ENCODE data around the gene QSOX1. TPM values are rescaled to one million over a fixed set of nuclear protein-coding genes. Genes with fewer than 3 reads are reported as not detected.

The QSOX1 gene
- total RNA-seq, 1 donor from 2014 or later: 202 TPM

- DNase-seq (ENCODE audit: low read depth): no peak
- no peaks in the 10 kb centered on the region for H3K36me3 ChIP-seq (ENCODE audit: control insufficient read depth, insufficient read depth, low read length)
- no peak overlapping the region for H3K4me3 ChIP-seq (ENCODE audit: low read depth, low read length)
- H3K27me3 ChIP-seq (ENCODE audit: control insufficient read depth, insufficient read depth, low read length): no peaks in the 10 kb centered on the region
- TF ChIP-seq CTCF (IDR thresholded peaks at IDR 0.05; ENCODE audit: insufficient read depth, low read length, poor library complexity, severe bottlenecking): no peak
Measured at GRCh38 chr1:180157108-180157507, 2.4 kb downstream of the QSOX1 start.

- Histone ChIP-seq H3K36me3 (ENCODE audit: control insufficient read depth, insufficient read depth, low read length) (no peaks in the 10 kb centered on the region), H3K27me3 (ENCODE audit: control insufficient read depth, insufficient read depth, low read length) (no peaks in the 10 kb centered on the region), H3K4me3 (ENCODE audit: low read depth, low read length) (no peak overlapping the region)
- TF ChIP-seq CTCF (IDR thresholded peaks at IDR 0.05; ENCODE audit: insufficient read depth, low read length, poor library complexity, severe bottlenecking): no peak
- DNase-seq (ENCODE audit: low read depth): no peak
Measured at GRCh38 chr1:180157576-180158057, 2.9 kb downstream of the QSOX1 start.

GRCh38 chr1:180158149-180159147, 3.8 kb downstream of the QSOX1 start:
- H3K27me3 ChIP-seq (ENCODE audit: control insufficient read depth, insufficient read depth, low read length): no peaks in the 10 kb centered on the region
- H3K36me3 ChIP-seq (ENCODE audit: control insufficient read depth, insufficient read depth, low read length): no peaks in the 10 kb centered on the region
- DNase-seq (ENCODE audit: low read depth): no peak
- no peak overlapping the region for H3K4me3 ChIP-seq (ENCODE audit: low read depth, low read length)
- TF ChIP-seq CTCF (IDR thresholded peaks at IDR 0.05; ENCODE audit: insufficient read depth, low read length, poor library complexity, severe bottlenecking): no peak

- no peaks in the 10 kb centered on the region for H3K27me3 ChIP-seq (ENCODE audit: control insufficient read depth, insufficient read depth, low read length)
- no peak for TF ChIP-seq CTCF (IDR thresholded peaks at IDR 0.05; ENCODE audit: insufficient read depth, low read length, poor library complexity, severe bottlenecking)
- no peak overlapping the region for H3K4me3 ChIP-seq (ENCODE audit: low read depth, low read length)
- no peak for DNase-seq (ENCODE audit: low read depth)
- H3K36me3 ChIP-seq (ENCODE audit: control insufficient read depth, insufficient read depth, low read length): no peaks in the 10 kb centered on the region
Measured at GRCh38 chr1:180160357-180160756, 5.7 kb downstream of the QSOX1 start.

- Histone ChIP-seq H3K4me3 (ENCODE audit: low read depth, low read length) (no peak overlapping the region), H3K36me3 (ENCODE audit: control insufficient read depth, insufficient read depth, low read length) (no peaks in the 10 kb centered on the region), H3K27me3 (ENCODE audit: control insufficient read depth, insufficient read depth, low read length) (no peaks in the 10 kb centered on the region)
- no peak for TF ChIP-seq CTCF (IDR thresholded peaks at IDR 0.05; ENCODE audit: insufficient read depth, low read length, poor library complexity, severe bottlenecking)
- no peak for DNase-seq (ENCODE audit: low read depth)
Measured at GRCh38 chr1:180163041-180163440, 8.4 kb downstream of the QSOX1 start.

Measured in kidney epithelial cell (primary cell).